ENCODE results near the gene CCDC88C.

CCDC88C gene

GRCh38 chr14:91377700-91378652 is 39.6 kb downstream of the CCDC88C start:
- peak; percentile 20 to 30 for DNase-seq

GRCh38 chr14:91376547-91377477 is 40.8 kb downstream of the CCDC88C start:
- DNase-seq: no peak

- no peak for DNase-seq
Measured at GRCh38 chr14:91375720-91376452, 41.7 kb downstream of the CCDC88C start.

- no peak for DNase-seq
Measured at GRCh38 chr14:91374879-91375702, 42.5 kb downstream of the CCDC88C start.

- no peak for DNase-seq
Measured at GRCh38 chr14:91374287-91374878, 43.2 kb downstream of the CCDC88C start.

GRCh38 chr14:91373591-91374254 is 43.9 kb downstream of the CCDC88C start:
- DNase-seq: peak in 1 of 2 donors; percentile 85

GRCh38 chr14:91372671-91373495 is 44.7 kb downstream of the CCDC88C start:
- no peak for DNase-seq

- DNase-seq: no peak
Measured at GRCh38 chr14:91371990-91372375, 45.6 kb downstream of the CCDC88C start.

- DNase-seq: no peak
Measured at GRCh38 chr14:91371011-91371989, 46.3 kb downstream of the CCDC88C start.

GRCh38 chr14:91369628-91370445 is 47.8 kb downstream of the CCDC88C start:
- DNase-seq: no peak

GRCh38 chr14:91368776-91369416 is 48.7 kb downstream of the CCDC88C start:
- no peak for DNase-seq

GRCh38 chr14:91367173-91368171 is 50.1 kb downstream of the CCDC88C start:
- DNase-seq: no peak

GRCh38 chr14:91366749-91367148 is 50.9 kb downstream of the CCDC88C start:
- DNase-seq: no peak

GRCh38 chr14:91365552-91365951 is 52.1 kb downstream of the CCDC88C start:
- no peak for DNase-seq

- DNase-seq: no peak
Measured at GRCh38 chr14:91364524-91365270, 52.9 kb downstream of the CCDC88C start.

Data from bone marrow (tissue), 2 donors.